Activated naive CD4-positive, alpha-beta T cell treated with anti-CD3 and anti-CD28 coated beads, Interleukin-2, amount 10 ng/mL, durations not matched to agents 7 days and 5 days (primary cell): ENCODE data around the gene KRT32.

Experiments
- CTCF ChIA-PET: fragments of 350-600 bp; sonication (Branson Sonifier 250); formaldehyde crosslinking; loops from one replicate; lab custom pipeline; 2021; ENCODE audit warnings: antibody characterized with exemption; lab: Charles Lee
- DNase-seq: peaks from one replicate; pipeline ENCODE4 v3.0.0-alpha.2; 2020
- H3K27ac Mint-ChIP-seq: one replicate; pipeline ENCODE4 v1.8.0; 2021; ENCODE audit warnings: mild to moderate bottlenecking, moderate library complexity, mixed read lengths
- H3K27me3 Mint-ChIP-seq: one replicate; pipeline ENCODE4 v1.8.0; 2021; ENCODE audit warnings: mild to moderate bottlenecking, mixed read lengths
- H3K36me3 Mint-ChIP-seq: one replicate; pipeline ENCODE4 v1.8.0; 2021; ENCODE audit warnings: mixed read lengths
- H3K4me1 Mint-ChIP-seq: one replicate; pipeline ENCODE4 v1.8.0; 2021; ENCODE audit warnings: mixed read lengths
- H3K4me3 Mint-ChIP-seq: one replicate; pipeline ENCODE4 v1.8.0; 2021; ENCODE audit warnings: mild to moderate bottlenecking, moderate library complexity, mixed read lengths
- H3K9me3 Mint-ChIP-seq: one replicate; pipeline ENCODE4 v1.8.0; 2021; ENCODE audit warnings: mixed read lengths

The KRT32 gene

DNA sequence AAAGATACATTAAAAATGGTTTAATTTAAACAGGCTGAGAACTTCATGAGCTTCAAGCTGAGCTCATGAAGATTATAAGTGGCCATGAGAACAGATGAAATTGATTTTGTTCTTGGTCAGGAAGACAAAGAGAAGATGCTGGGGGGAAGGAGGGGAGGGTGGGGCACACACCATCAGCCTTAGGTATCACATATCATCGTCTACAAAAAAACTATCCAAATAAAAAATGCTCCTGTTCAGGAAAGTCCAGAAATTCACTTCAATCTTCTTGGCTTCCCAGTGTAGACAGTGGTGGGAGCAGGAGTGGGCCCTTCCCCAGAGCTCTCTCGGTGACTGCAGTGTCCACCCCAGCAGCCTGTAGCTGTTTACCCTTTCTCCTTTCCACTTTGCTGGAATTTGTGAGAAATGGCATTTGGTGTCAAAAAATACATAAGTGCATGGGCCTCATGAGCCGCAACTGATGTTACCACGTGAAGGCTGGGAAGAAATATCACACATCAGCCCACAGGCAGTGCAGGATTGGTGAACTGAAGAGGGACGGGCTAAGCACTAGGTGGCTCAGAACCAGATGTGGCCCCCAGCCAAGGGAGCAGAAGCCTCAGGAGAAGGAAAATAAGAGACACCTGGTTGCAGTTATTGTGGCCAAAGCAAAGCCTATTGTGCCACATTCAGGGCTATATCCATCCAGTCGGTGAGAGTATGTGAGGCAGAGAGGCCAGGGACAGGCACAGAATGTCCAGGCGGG, 48.9 kb downstream of the KRT32 start:
- no peak for DNase-seq
- H3K4me3 Mint-ChIP-seq = no peak overlapping the region
- CTCF ChIA-PET = interaction anchor here (1.3 to 1.6 kb wide), 4 partner anchors 9 to 95 kb away, joined by 3 to 4 read pairs (median 4); no protein-coding TSS in a partner anchor
- H3K27ac Mint-ChIP-seq = no peak overlapping the region
- no peaks in the 10 kb centered on the region for H3K4me1 Mint-ChIP-seq
- peaks cover 5% of the 10 kb centered on the region for H3K27me3 Mint-ChIP-seq
- H3K36me3 Mint-ChIP-seq = no peaks in the 10 kb centered on the region
- H3K9me3 Mint-ChIP-seq = no peaks in the 10 kb centered on the region

DNA sequence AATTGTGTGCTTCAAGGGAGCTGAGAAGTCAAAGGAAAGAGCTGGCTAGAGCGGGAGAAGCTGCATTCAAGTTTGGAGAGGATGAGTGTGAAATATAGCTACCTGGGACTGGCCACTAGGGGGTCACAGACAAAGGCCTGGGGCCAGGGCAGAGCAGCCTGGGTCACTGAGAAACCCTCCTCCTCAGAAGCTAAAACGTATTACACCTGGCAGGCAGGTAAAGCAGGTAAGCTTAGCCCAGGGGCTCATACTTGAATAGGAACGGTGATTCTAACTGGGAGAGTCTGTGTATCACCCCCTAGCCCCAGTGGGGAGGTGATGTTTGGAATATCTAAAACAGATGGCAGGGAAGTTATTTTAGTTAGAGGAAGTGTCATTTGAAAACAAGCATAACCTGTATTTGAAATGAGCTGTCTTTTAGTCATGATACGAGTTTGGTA, 49.6 kb downstream of the KRT32 start:
- H3K9me3 Mint-ChIP-seq = no peaks in the 10 kb centered on the region
- H3K4me3 Mint-ChIP-seq = no peak overlapping the region
- no peak overlapping the region for H3K27ac Mint-ChIP-seq
- peaks cover 5% of the 10 kb centered on the region for H3K27me3 Mint-ChIP-seq
- DNase-seq = no peak
- no peaks in the 10 kb centered on the region for H3K36me3 Mint-ChIP-seq
- no peaks in the 10 kb centered on the region for H3K4me1 Mint-ChIP-seq
- CTCF ChIA-PET = interaction anchor here (1.3 to 1.6 kb wide), 3 partner anchors 10 to 95 kb away, joined by 3 to 4 read pairs (median 3); no protein-coding TSS in a partner anchor

DNA sequence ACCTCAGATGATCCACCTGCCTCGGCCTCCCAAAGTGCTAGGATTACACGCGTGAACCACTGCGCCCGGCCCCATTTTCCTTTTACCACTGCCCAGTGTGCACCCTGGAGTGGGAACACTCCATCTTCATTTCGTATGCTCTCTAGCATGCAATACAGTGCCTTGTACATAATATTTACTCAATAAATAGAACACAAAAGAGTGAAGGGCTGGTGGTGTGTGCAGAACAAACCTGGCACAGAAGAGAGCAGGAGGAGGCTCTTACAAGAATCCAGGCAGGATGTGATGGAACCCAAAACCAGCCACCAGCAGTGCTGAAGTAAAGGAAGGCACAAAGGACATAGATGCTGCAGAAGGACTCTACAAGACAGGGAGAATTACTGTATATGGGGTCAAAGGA, 50.1 kb downstream of the KRT32 start:
- no peaks in the 10 kb centered on the region for H3K4me1 Mint-ChIP-seq
- H3K4me3 Mint-ChIP-seq = no peak overlapping the region
- DNase-seq = no peak
- H3K27ac Mint-ChIP-seq = no peak overlapping the region
- no peaks in the 10 kb centered on the region for H3K9me3 Mint-ChIP-seq
- H3K36me3 Mint-ChIP-seq = no peaks in the 10 kb centered on the region
- H3K27me3 Mint-ChIP-seq = peaks cover 5% of the 10 kb centered on the region
- CTCF ChIA-PET = interaction anchor here (1.3 to 1.6 kb wide), 3 partner anchors 9 to 94 kb away, joined by 3 to 4 read pairs (median 3); no protein-coding TSS in a partner anchor

DNA sequence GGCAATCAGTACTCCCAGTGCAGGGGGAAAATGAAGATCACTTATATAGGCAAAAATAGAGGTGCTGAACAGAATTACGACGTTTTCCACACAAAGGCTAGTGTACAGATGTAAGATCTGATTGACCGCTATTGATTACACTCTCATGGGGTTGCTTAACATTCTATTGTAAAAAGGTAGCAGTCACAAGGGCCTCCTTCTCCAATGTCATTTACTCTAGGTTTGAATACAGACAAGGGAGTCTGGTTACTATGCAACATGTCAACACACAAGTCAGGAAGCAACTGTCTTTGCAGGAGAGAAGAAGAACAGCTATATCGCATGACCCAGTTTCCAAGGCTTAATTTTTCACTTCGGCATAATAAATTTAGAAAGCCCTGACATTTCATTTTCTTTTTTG, 50.7 kb downstream of the KRT32 start:
- no peaks in the 10 kb centered on the region for H3K36me3 Mint-ChIP-seq
- no peak overlapping the region for H3K27ac Mint-ChIP-seq
- H3K27me3 Mint-ChIP-seq = peaks cover 6% of the 10 kb centered on the region
- H3K4me3 Mint-ChIP-seq = no peak overlapping the region
- no peaks in the 10 kb centered on the region for H3K4me1 Mint-ChIP-seq
- DNase-seq = no peak
- CTCF ChIA-PET = no interaction called here
- no peaks in the 10 kb centered on the region for H3K9me3 Mint-ChIP-seq

DNA sequence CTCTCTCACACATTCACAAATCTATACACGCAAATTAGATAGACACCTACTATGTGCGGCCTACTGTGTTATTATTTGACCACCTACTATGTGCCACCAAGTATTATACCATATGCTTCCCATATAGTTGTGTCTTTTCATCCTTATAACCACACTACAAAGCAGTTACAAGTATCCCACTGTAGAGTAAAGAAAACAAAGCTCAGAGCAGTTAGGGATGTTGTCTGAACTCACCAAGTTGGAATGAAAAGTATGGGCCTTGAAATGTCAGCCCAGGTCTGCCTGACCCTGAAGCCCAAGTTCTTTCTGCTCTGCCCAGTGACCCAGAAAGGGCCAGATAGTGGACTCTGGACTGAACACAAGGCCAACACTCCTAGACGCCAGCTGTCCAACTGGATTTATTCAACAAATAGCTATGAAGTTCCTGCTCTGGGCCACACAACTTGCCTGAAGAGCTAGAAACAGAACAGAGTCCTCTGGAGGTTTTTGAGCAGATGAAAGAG, 51.3 kb downstream of the KRT32 start:
- Mint-ChIP-seq H3K36me3 (no peaks in the 10 kb centered on the region), H3K9me3 (no peaks in the 10 kb centered on the region), H3K27ac (no peak overlapping the region), H3K4me3 (no peak overlapping the region), H3K4me1 (no peaks in the 10 kb centered on the region), H3K27me3 (peaks cover 8% of the 10 kb centered on the region)
- CTCF ChIA-PET = no interaction called here
- DNase-seq = no peak

DNA sequence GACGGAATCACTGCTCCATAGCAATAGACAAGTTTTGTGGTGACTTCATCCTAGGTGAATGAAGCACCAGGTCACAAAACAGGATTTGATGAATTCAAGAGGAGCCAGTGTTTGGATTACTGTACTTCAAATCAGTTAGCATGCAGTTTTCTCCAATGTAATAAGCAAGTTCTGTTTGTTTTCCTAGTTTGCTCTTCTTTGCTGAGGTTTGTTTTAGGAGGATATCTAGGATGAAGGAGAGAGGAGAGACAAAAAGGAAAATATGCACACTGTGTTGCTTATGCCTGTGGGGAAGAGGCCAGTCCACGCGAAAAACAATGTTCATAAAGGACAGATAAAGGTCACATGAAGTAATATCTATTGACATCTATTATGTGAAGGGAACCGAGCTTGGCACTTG, 51.8 kb downstream of the KRT32 start:
- no peak for DNase-seq
- CTCF ChIA-PET = no interaction called here
- Mint-ChIP-seq H3K4me1 (no peaks in the 10 kb centered on the region), H3K27ac (no peak overlapping the region), H3K27me3 (peaks cover 8% of the 10 kb centered on the region), H3K9me3 (no peaks in the 10 kb centered on the region), H3K36me3 (no peaks in the 10 kb centered on the region), H3K4me3 (no peak overlapping the region)

DNA sequence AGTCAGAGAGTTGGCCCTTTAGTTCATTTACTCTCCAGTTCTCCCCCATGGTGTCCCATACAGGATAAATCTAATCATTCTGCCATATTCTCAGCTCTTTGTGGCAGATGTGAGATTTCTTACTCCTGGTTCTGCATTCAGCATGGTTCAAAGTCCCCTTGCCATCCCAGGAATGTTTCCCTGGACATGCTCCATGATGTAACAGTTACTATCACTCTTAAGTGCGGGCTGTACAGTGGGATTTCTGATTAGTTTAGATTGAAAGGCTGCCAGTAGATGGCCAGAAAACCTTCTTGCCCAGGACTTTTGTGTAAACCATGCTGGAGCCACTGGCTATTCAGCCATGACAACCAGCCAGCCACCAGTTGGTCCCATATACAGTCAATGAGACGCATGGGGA, 53.2 kb downstream of the KRT32 start:
- H3K36me3 Mint-ChIP-seq = no peaks in the 10 kb centered on the region
- H3K27me3 Mint-ChIP-seq = peaks cover 8% of the 10 kb centered on the region
- H3K9me3 Mint-ChIP-seq = no peaks in the 10 kb centered on the region
- H3K4me3 Mint-ChIP-seq = no peak overlapping the region
- no peak overlapping the region for H3K27ac Mint-ChIP-seq
- peaks cover 4% of the 10 kb centered on the region for H3K4me1 Mint-ChIP-seq
- CTCF ChIA-PET = no interaction called here
- DNase-seq = no peak

DNA sequence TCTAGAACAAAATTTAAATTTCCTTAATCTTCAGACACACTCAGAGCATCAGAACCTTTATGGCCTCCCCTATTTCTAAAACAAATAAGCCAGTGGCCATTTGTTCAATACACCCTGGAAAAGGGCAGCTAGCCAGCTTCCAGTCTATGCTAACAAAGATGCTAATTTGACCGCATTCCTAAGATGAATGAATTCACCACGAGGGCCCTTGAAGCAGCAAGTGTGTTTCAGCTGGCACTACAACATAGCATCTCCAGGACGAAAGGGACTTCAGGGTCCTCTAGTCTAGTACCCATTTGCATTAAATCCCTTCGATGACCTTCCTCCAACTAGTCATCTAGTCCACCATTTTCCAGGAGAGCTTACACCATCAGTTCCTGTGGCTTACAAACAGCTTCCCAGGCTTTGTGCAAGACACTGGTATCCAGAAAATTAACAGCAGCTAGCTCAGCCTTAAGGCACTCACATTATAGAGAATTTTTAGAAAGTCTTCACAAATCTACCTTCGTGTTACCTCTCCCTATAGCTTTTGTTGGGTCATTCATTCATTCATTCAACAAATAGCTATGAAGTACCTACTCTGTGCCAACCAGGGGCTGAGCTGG, 53.7 kb downstream of the KRT32 start:
- H3K27me3 Mint-ChIP-seq = peaks cover 8% of the 10 kb centered on the region
- no peaks in the 10 kb centered on the region for H3K9me3 Mint-ChIP-seq
- no peak overlapping the region for H3K27ac Mint-ChIP-seq
- H3K4me3 Mint-ChIP-seq = no peak overlapping the region
- no peaks in the 10 kb centered on the region for H3K36me3 Mint-ChIP-seq
- CTCF ChIA-PET = no interaction called here
- peaks cover 6% of the 10 kb centered on the region for H3K4me1 Mint-ChIP-seq
- DNase-seq = no peak

DNA sequence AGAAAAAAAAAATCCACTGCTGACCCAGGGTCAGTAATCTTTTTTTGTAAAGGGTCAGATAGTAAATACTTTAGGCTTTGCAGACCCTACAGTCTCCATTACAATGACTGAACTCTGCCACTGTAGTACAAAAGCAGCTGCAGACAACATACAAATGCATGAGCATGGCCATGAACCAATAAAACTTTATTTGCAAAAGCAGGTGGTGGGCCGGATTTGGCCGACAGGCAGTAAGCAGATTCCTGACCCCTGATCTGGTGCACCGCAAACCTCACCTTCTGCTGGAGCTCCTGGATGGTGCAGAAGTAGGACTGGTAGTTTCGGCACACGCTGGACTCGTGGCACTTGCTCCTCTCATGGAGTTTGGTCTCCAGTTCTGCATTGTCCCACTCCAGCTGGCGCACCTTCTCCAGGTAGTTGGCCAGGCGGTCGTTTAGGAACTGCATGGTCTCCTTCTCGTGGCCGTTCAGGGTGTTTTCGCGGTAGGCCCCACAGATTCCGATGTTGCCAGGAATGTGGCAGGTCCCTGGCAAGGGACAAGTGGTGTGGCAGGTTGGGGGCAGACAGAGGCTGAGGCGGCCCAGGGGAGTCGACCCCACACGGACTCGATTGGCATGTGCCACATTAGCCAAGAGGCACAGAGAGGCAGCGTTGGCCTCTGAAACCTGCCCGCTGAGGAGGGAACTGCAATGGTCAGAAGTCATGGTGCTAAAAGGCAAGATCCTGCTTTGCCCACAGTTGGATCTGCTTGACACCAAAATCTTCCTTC, 55.9 kb downstream of the KRT32 start:
- no peaks in the 10 kb centered on the region for H3K9me3 Mint-ChIP-seq
- H3K4me3 Mint-ChIP-seq = no peak overlapping the region
- peaks cover 8% of the 10 kb centered on the region for H3K27me3 Mint-ChIP-seq
- H3K4me1 Mint-ChIP-seq = peaks cover 6% of the 10 kb centered on the region
- H3K36me3 Mint-ChIP-seq = no peaks in the 10 kb centered on the region
- CTCF ChIA-PET = no interaction called here
- no peak overlapping the region for H3K27ac Mint-ChIP-seq
- DNase-seq = no peak
